DOHH2 (cell line): ENCODE measurements around the gene OPRD1.

ENCODE experiments used
- H3F3A ChIP-seq: fragments of 200-600 bp; sonication (generic), shearing (Covaris generic); 2 replicates; pipeline ENCODE4 v1.6.0; 2016; ENCODE audit warnings: antibody characterized with exemption, mild to moderate bottlenecking; ENCODE audit not compliant: control insufficient read depth, insufficient read depth
- H3K27ac ChIP-seq: fragments of 200-600 bp; sonication (generic); 2 replicates; pipeline ENCODE4 v1.5.1; 2014; ENCODE audit warnings: low read depth, mild to moderate bottlenecking, low read length, moderate library complexity
- H3K27me3 ChIP-seq: fragments of 200-600 bp; sonication (generic); 2 replicates; pipeline ENCODE4 v1.6.1; 2014; ENCODE audit warnings: mild to moderate bottlenecking, low read length, mixed read lengths; ENCODE audit not compliant: control insufficient read depth
- H3K36me3 ChIP-seq: fragments of 200-600 bp; sonication (generic); 2 replicates; pipeline ENCODE4 v1.6.1; 2014; ENCODE audit warnings: mild to moderate bottlenecking, low read length, moderate library complexity, mixed read lengths; ENCODE audit not compliant: control insufficient read depth
- H3K4me1 ChIP-seq: fragments of 200-600 bp; sonication (generic); 2 replicates; pipeline ENCODE4 v1.6.1; 2014; ENCODE audit warnings: mild to moderate bottlenecking, low read length, mixed read lengths; ENCODE audit not compliant: control insufficient read depth
- H3K4me2 ChIP-seq: fragments of 200-600 bp; sonication (generic); 2 replicates; pipeline ENCODE4 v1.6.0; 2014; ENCODE audit warnings: mild to moderate bottlenecking, low read length, moderate library complexity
- H3K4me3 ChIP-seq: fragments of 200-600 bp; sonication (generic); 2 replicates; pipeline ENCODE4 v1.5.1; 2014; ENCODE audit warnings: mild to moderate bottlenecking, low read length, mixed read lengths
- H3K79me2 ChIP-seq: fragments of 200-600 bp; sonication (generic); 2 replicates; pipeline ENCODE4 v1.6.1; 2014; ENCODE audit warnings: mild to moderate bottlenecking, low read length, mixed read lengths; ENCODE audit not compliant: control insufficient read depth
- H3K9me2 ChIP-seq: fragments of 200-600 bp; sonication (generic); replicated peaks from 2 replicates; pipeline ENCODE4 v1.6.1; 2014; ENCODE audit warnings: mild to moderate bottlenecking, low read length, mixed read lengths; ENCODE audit not compliant: control insufficient read depth
- H3K9me3 ChIP-seq: fragments of 200-600 bp; sonication (generic); 2 replicates; pipeline ENCODE4 v1.6.1; 2014; ENCODE audit warnings: antibody characterized with exemption, low read length, mixed read lengths; ENCODE audit not compliant: control insufficient read depth, insufficient read depth
- H4K20me1 ChIP-seq: fragments of 200-600 bp; sonication (generic); 2 replicates; pipeline ENCODE4 v1.6.0; 2014; ENCODE audit warnings: low read depth, mild to moderate bottlenecking, antibody characterized with exemption, low read length, moderate library complexity; ENCODE audit not compliant: control insufficient read depth, insufficient read depth
- EZH2phosphoT487 ChIP-seq: fragments of 200-600 bp; sonication (generic); IDR thresholded peaks from 2 replicates; pipeline ENCODE4 v1.6.1; 2017; ENCODE audit warnings: borderline replicate concordance, mild to moderate bottlenecking, antibody characterized with exemption, low read length, moderate library complexity, mixed read lengths
- TF ChIP-seq, protein P1 (sequence below): fragments of 200-600 bp; sonication (generic); IDR thresholded peaks from one replicate; pipeline ENCODE4 v1.5.1; 2014; ENCODE audit warnings: antibody characterized with exemption, mild to moderate bottlenecking, low read depth, low read length; ENCODE audit not compliant: poor library complexity, severe bottlenecking

OPRD1 gene

DNA sequence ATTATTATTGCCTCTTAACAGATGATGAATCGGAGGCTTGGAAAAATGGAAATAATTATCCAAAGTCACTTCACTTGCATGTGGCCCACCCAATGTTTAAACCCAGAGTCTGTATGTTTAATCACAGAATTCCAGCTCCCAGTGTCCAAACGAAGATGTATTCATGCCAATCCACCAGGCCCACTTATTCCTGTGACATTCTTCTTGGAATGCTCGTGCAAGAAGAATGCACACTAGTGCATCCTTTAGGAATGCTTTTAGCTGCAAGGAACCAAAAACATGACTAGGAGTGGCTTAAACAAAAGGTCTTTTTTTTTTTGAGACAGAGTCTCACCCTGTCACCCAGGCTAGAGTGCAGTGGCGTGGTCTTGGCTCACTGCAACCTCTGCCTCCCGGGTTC is 8.9 kb upstream of the OPRD1 start:
- Histone ChIP-seq H3K4me2 (no peak overlapping the region), H4K20me1 (no peaks in the 10 kb centered on the region), H3K4me1 (peaks cover 3% of the 10 kb centered on the region; the same call in 1 of the 2 replicates), H3K9me3 (no peaks in the 10 kb centered on the region), H3K27me3 (no peaks in the 10 kb centered on the region), H3K4me3 (no peak overlapping the region), H3K27ac (no peak overlapping the region), H3K36me3 (no peaks in the 10 kb centered on the region), H3K9me2 (no peaks in the 10 kb centered on the region), H3F3A (no peaks in the 10 kb centered on the region), H3K79me2 (no peaks in the 10 kb centered on the region)
- no peak for TF ChIP-seq EZH2phosphoT487
- TF ChIP-seq, protein P1, sequence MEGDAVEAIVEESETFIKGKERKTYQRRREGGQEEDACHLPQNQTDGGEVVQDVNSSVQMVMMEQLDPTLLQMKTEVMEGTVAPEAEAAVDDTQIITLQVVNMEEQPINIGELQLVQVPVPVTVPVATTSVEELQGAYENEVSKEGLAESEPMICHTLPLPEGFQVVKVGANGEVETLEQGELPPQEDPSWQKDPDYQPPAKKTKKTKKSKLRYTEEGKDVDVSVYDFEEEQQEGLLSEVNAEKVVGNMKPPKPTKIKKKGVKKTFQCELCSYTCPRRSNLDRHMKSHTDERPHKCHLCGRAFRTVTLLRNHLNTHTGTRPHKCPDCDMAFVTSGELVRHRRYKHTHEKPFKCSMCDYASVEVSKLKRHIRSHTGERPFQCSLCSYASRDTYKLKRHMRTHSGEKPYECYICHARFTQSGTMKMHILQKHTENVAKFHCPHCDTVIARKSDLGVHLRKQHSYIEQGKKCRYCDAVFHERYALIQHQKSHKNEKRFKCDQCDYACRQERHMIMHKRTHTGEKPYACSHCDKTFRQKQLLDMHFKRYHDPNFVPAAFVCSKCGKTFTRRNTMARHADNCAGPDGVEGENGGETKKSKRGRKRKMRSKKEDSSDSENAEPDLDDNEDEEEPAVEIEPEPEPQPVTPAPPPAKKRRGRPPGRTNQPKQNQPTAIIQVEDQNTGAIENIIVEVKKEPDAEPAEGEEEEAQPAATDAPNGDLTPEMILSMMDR: no peak

DNA sequence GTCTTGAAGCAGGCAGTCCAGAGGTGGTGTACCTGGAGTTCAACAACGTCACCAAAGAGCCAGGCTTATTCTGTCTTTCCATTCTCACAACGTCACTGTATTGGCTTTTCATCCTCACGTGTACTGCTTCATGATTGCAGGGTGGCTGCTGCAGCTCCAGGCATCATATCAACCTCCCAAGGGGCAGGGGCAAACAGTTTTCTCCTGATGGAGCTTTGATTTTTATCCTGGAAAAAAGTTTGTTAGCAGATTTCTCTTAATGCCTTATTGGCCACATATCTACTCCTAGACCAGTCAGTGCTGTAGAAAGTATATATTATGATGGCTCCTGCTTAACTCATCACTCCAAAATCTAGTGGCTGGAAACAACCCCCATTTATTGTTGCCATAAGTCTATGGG is 8.3 kb upstream of the OPRD1 start:
- TF ChIP-seq, protein P1: no peak
- no peak for TF ChIP-seq EZH2phosphoT487
- H3K36me3 ChIP-seq: no peaks in the 10 kb centered on the region
- H3F3A ChIP-seq: no peaks in the 10 kb centered on the region
- H3K9me3 ChIP-seq: no peaks in the 10 kb centered on the region
- H4K20me1 ChIP-seq: no peaks in the 10 kb centered on the region
- no peaks in the 10 kb centered on the region for H3K79me2 ChIP-seq
- H3K4me3 ChIP-seq: no peak overlapping the region
- H3K27ac ChIP-seq: no peak overlapping the region
- no peaks in the 10 kb centered on the region for H3K9me2 ChIP-seq
- peaks cover 3% of the 10 kb centered on the region; the same call in 1 of the 2 replicates for H3K4me1 ChIP-seq
- H3K27me3 ChIP-seq: no peaks in the 10 kb centered on the region
- H3K4me2 ChIP-seq: no peak overlapping the region

DNA sequence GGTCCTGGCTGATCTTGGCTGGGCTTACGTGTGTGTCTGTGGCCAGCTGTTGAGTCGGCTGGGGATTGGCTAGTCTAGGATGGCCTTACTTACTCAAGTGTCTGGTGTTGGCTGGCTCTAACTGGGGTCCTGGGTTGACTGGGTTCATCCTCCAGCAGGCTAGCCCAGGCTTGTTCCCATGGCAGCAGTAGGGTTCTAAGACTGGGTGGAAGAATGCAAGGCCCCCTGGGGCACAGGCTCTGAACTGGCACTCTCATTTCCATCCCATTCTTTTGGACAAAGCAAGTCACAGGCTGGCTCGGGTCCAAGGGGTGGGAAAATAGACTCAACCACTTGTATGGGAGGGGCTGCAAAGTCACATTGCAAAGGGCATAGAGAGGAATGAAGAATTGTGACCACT is 7.9 kb upstream of the OPRD1 start:
- no peaks in the 10 kb centered on the region for H3K36me3 ChIP-seq
- H3K4me3 ChIP-seq: no peak overlapping the region
- H4K20me1 ChIP-seq: no peaks in the 10 kb centered on the region
- no peaks in the 10 kb centered on the region for H3K9me2 ChIP-seq
- no peaks in the 10 kb centered on the region for H3K27me3 ChIP-seq
- no peak for TF ChIP-seq EZH2phosphoT487
- TF ChIP-seq, protein P1: no peak
- H3K4me1 ChIP-seq: peaks cover 5% of the 10 kb centered on the region; the same call in 1 of the 2 replicates
- no peaks in the 10 kb centered on the region for H3K9me3 ChIP-seq
- no peak overlapping the region for H3K4me2 ChIP-seq
- no peaks in the 10 kb centered on the region for H3K79me2 ChIP-seq
- no peaks in the 10 kb centered on the region for H3F3A ChIP-seq
- H3K27ac ChIP-seq: no peak overlapping the region
